Measurements from ENCODE around the gene NTF4.

- TF ChIP-seq CTCF (IDR thresholded peaks at IDR 0.05): no peak
- TF ChIP-seq AFF4 (CRISPR knock-in tag; IDR thresholded peaks at IDR 0.05; ENCODE audit: borderline replicate concordance): no peak
- TF ChIP-seq TP53 (CRISPR knock-in tag; IDR thresholded peaks at IDR 0.05): no peak
- TF ChIP-seq ZNF317 (CRISPR knock-in tag; IDR thresholded peaks at IDR 0.05; ENCODE audit: borderline replicate concordance, low read depth): no peak
- no peak for TF ChIP-seq PRDM15 (CRISPR knock-in tag; IDR thresholded peaks at IDR 0.05)
- TF ChIP-seq STAT6 (CRISPR knock-in tag; conservative IDR thresholded peaks at IDR 0.05; ENCODE audit: low read depth): no peak
- no peak for TF ChIP-seq USF1 (CRISPR knock-in tag; IDR thresholded peaks at IDR 0.05)
- no peak for TF ChIP-seq E2F1 (CRISPR knock-in tag; IDR thresholded peaks at IDR 0.05)
These were observed 30.2 kb upstream of the NTF4 start for GRCh38 chr19:49094505-49095482.
